Suprapubic skin (tissue), 3 donors: ENCODE measurements around the gene CREB3L4.

Experiments used
- CTCF ChIP-seq, 2 donors: fragments of 200-600 bp in 1 of 2; fragments of 450-650 bp in 1 of 2; sonication (generic) in 1 of 2; IDR thresholded peaks; one replicate each; pipeline ENCODE4 v1.5.1; 2016 to 2019; ENCODE audit warnings: antibody characterized with exemption in 2 of 2, mild to moderate bottlenecking in 1 of 2, moderate library complexity in 1 of 2
- POLR2A ChIP-seq, 2 donors: fragments of 450-650 bp; IDR thresholded peaks; one replicate each; pipeline ENCODE4 v1.6.1; 2017; ENCODE audit warnings: antibody characterized with exemption in 2 of 2, mild to moderate bottlenecking in 2 of 2, moderate library complexity in 2 of 2

GRCh38 chr1:153922076-153922971 is 45.4 kb upstream of the CREB3L4 start:
- TF ChIP-seq CTCF (IDR thresholded peaks at IDR 0.05) (no peak), POLR2A (IDR thresholded peaks at IDR 0.05) (no peak)
